Mucosa of rectum (tissue), 2 donors: ENCODE data around the gene FHAD1.

Experiments used
- H3K27ac ChIP-seq, 2 donors: one replicate each; pipeline ENCODE4 v1.7.0; 2013; ENCODE audit warnings: inconsistent platforms in 2 of 2, low read depth in 2 of 2, low read length in 2 of 2
- H3K27me3 ChIP-seq, 2 donors: one replicate each; pipeline ENCODE4 v1.7.0; 2013; ENCODE audit warnings: low read length in 2 of 2; ENCODE audit not compliant: control insufficient read depth in 2 of 2, insufficient read depth in 2 of 2
- H3K36me3 ChIP-seq, 2 donors: one replicate each; pipeline ENCODE4 v1.7.0; 2013; ENCODE audit warnings: low read length in 2 of 2; ENCODE audit not compliant: control insufficient read depth in 2 of 2, insufficient read depth in 2 of 2
- H3K4me1 ChIP-seq, 2 donors: one replicate each; pipeline ENCODE4 v1.7.0; 2013; ENCODE audit warnings: low read length in 2 of 2, mild to moderate bottlenecking in 1 of 2; ENCODE audit not compliant: control insufficient read depth in 2 of 2, insufficient read depth in 2 of 2
- H3K4me3 ChIP-seq, 2 donors: one replicate each; pipeline ENCODE4 v1.7.0; 2013; ENCODE audit warnings: low read length in 2 of 2
- H3K9ac ChIP-seq, 2 donors: one replicate each; pipeline ENCODE4 v1.7.0; 2013; ENCODE audit warnings: low read length in 2 of 2, low read depth in 1 of 2, mild to moderate bottlenecking in 1 of 2
- H3K9me3 ChIP-seq, 2 donors: one replicate each; pipeline ENCODE4 v1.7.0; 2013; ENCODE audit warnings: low read length in 2 of 2; ENCODE audit not compliant: control insufficient read depth in 2 of 2
- donor health status: healthy.
- donor health status: Normal muscosa, but diverticular disease.

Gene FHAD1

DNA sequence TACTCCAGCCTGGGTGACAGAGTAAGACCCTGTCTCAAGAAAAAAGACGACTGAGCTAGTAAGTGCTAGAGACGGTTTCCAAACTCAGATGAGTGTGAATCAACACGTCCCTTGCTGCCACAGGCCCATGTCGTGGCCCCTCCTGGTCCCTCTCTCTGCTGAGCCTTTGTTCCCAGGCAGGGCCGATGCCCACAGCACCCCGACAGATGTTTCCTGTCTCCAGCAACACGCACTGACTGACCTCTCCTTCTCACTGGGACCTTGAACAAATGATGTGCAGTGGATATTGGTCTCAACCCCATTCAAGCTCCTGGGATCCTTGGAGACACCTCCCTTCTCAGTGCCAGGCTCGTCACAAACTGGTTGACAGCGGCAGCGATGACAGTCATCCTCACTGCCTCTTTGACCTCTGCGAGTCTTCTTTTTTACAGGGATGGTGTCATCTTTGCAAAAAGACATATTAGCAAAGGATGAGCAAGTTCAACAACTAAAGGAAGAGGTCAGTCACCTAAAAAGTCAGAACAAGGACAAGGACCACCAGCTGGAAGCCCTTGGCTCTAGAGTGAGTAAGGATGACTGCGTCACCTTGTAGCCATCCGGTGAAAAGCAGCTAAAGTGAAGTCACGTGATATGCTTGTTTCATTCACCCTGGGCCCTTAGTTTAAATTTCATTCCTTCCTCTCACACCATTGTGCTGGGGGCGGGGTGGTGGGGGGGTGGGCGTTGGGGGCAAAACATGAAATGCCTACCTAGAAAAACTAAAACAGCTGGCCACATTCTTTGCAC is 65.8 kb downstream of the FHAD1 start:
- Histone ChIP-seq H3K4me3 (no peak overlapping the region), H3K4me1 (peaks cover 14 to 19% of the 10 kb centered on the region in 2 donors), H3K9ac (no peak overlapping the region), H3K27ac (no peak overlapping the region), H3K36me3 (no peaks in the 10 kb centered on the region), H3K27me3 (no peaks in the 10 kb centered on the region), H3K9me3 (no peaks in the 10 kb centered on the region)

GRCh38 chr1:15314328-15315281 is 67.6 kb downstream of the FHAD1 start:
- Histone ChIP-seq H3K27ac (no peak overlapping the region), H3K9me3 (no peaks in the 10 kb centered on the region), H3K36me3 (no peaks in the 10 kb centered on the region), H3K9ac (no peak overlapping the region), H3K4me1 (peaks cover 4% of the 10 kb centered on the region in 2 donors), H3K4me3 (no peak overlapping the region), H3K27me3 (no peaks in the 10 kb centered on the region)

GRCh38 chr1:15315815-15316214 is 68.8 kb downstream of the FHAD1 start:
- Histone ChIP-seq H3K27ac (no peak overlapping the region), H3K4me3 (no peak overlapping the region), H3K9me3 (no peaks in the 10 kb centered on the region), H3K9ac (no peak overlapping the region), H3K4me1 (peaks cover 4% of the 10 kb centered on the region in 2 donors), H3K27me3 (no peaks in the 10 kb centered on the region), H3K36me3 (no peaks in the 10 kb centered on the region)

GRCh38 chr1:15316510-15316909 is 69.5 kb downstream of the FHAD1 start:
- H3K9ac ChIP-seq, result no peak overlapping the region
- H3K4me1 ChIP-seq, result no peaks in the 10 kb centered on the region
- no peaks in the 10 kb centered on the region for H3K9me3 ChIP-seq
- H3K27me3 ChIP-seq, result no peaks in the 10 kb centered on the region
- no peaks in the 10 kb centered on the region for H3K36me3 ChIP-seq
- no peak overlapping the region for H3K27ac ChIP-seq
- H3K4me3 ChIP-seq, result no peak overlapping the region

GRCh38 chr1:15320267-15320666 is 73.2 kb downstream of the FHAD1 start:
- Histone ChIP-seq H3K4me3 (no peak overlapping the region), H3K27me3 (no peaks in the 10 kb centered on the region), H3K9ac (no peak overlapping the region), H3K4me1 (peaks cover 16 to 20% of the 10 kb centered on the region in 2 donors), H3K9me3 (no peaks in the 10 kb centered on the region), H3K36me3 (no peaks in the 10 kb centered on the region), H3K27ac (no peak overlapping the region)

DNA sequence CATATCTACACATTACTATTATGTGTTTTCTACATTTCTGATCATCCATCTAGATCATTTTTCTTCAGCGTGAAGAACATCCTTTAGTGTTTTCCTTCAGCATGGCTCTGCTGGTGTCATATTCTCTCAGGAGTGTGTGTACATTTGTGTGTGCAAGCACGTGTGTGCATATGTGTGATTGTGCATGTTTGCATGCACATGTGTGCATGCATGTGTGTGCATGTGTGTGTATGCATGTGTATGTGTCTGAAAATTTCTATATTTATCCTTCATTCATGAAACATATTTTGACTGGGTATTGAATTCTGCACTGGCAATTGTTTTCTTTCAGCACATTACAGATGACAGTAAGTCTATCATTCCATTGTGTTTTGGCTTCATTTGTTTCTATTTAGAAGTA is 74.6 kb downstream of the FHAD1 start:
- no peaks in the 10 kb centered on the region for H3K36me3 ChIP-seq
- no peak overlapping the region for H3K27ac ChIP-seq
- no peak overlapping the region for H3K9ac ChIP-seq
- H3K9me3 ChIP-seq, result no peaks in the 10 kb centered on the region
- H3K27me3 ChIP-seq, result no peaks in the 10 kb centered on the region
- H3K4me3 ChIP-seq, result no peak overlapping the region
- peaks cover 16 to 21% of the 10 kb centered on the region in 2 donors for H3K4me1 ChIP-seq

GRCh38 chr1:15322648-15323350 is 75.8 kb downstream of the FHAD1 start:
- Histone ChIP-seq H3K4me1 (peaks cover 16 to 21% of the 10 kb centered on the region in 2 donors), H3K36me3 (no peaks in the 10 kb centered on the region), H3K4me3 (peak overlapping the region; percentile 53 to 58), H3K9me3 (no peaks in the 10 kb centered on the region), H3K27me3 (no peaks in the 10 kb centered on the region), H3K27ac (peak overlapping the region; percentile 78 to 85), H3K9ac (peak overlapping the region in 1 of 2 donors; percentile 67)

- H3K4me3 ChIP-seq, result peak overlapping the region; percentile 53 to 58
- H3K27me3 ChIP-seq, result no peaks in the 10 kb centered on the region
- H3K9ac ChIP-seq, result peak overlapping the region in 1 of 2 donors; percentile 67
- peaks cover 16 to 22% of the 10 kb centered on the region in 2 donors for H3K4me1 ChIP-seq
- H3K9me3 ChIP-seq, result no peaks in the 10 kb centered on the region
- peak overlapping the region; percentile 78 to 85 for H3K27ac ChIP-seq
- H3K36me3 ChIP-seq, result no peaks in the 10 kb centered on the region
These were observed 76.4 kb downstream of the FHAD1 start for GRCh38 chr1:15323351-15323988.

- H3K9me3 ChIP-seq, result no peaks in the 10 kb centered on the region
- peak overlapping the region in 1 of 2 donors; percentile 67 for H3K9ac ChIP-seq
- H3K36me3 ChIP-seq, result no peaks in the 10 kb centered on the region
- no peaks in the 10 kb centered on the region for H3K27me3 ChIP-seq
- H3K4me1 ChIP-seq, result peaks cover 23 to 29% of the 10 kb centered on the region in 2 donors
- H3K27ac ChIP-seq, result peak overlapping the region in 1 of 2 donors; percentile 78
- H3K4me3 ChIP-seq, result peak overlapping the region in 1 of 2 donors; percentile 58
These were observed 77.2 kb downstream of the FHAD1 start for GRCh38 chr1:15323989-15324868.
